Lung (tissue), 12 donors: ENCODE results near the gene C2orf92. TPM values are rescaled to one million over a fixed set of nuclear protein-coding genes. Genes with fewer than 3 reads are reported as not detected.

Source experiments
- ATAC-seq: fragments of 200-7000 bp; cut with Tn5 transposase; one replicate; pipeline ENCODE4 v1.9.1; 2020; ENCODE audit warnings: moderate number of reproducible peaks; ENCODE audit not compliant: insufficient read depth, low FRiP score
- DNase-seq, 3 donors: peaks; one replicate each; pipeline ENCODE4 v3.0.0-alpha.2; 2013 to 2017
- H3K27ac ChIP-seq, 2 donors: one replicate each; pipeline ENCODE4 v1.5.1; 2013; ENCODE audit warnings: mild to moderate bottlenecking in 2 of 2, moderate library complexity in 2 of 2, control low read depth in 1 of 2, inconsistent platforms in 1 of 2, low read depth in 1 of 2, low read length in 1 of 2
- H3K27me3 ChIP-seq, 3 donors: one replicate each; pipeline ENCODE4 v1.5.1; 2013; ENCODE audit warnings: low read length in 2 of 3; ENCODE audit not compliant: control insufficient read depth in 3 of 3, insufficient read depth in 3 of 3
- H3K36me3 ChIP-seq, 4 donors: one replicate each; pipeline ENCODE4 v1.5.1; 2013; ENCODE audit warnings: low read length in 4 of 4, mild to moderate bottlenecking in 1 of 4, moderate library complexity in 1 of 4; ENCODE audit not compliant: control insufficient read depth in 4 of 4, insufficient read depth in 4 of 4
- H3K4me1 ChIP-seq, 5 donors: one replicate each; pipeline ENCODE4 v1.5.1; 2013; ENCODE audit warnings: low read length in 5 of 5, mild to moderate bottlenecking in 2 of 5, moderate library complexity in 1 of 5; ENCODE audit not compliant: control insufficient read depth in 5 of 5, insufficient read depth in 5 of 5
- H3K4me3 ChIP-seq: one replicate; pipeline ENCODE4 v1.5.1; 2013; ENCODE audit warnings: mild to moderate bottlenecking, control low read depth, moderate library complexity
- H3K9ac ChIP-seq, 2 donors: one replicate each; pipeline ENCODE4 v1.5.1; 2013; ENCODE audit warnings: low read length in 2 of 2, control low read depth in 1 of 2; ENCODE audit not compliant: insufficient read depth in 1 of 2
- H3K9me3 ChIP-seq, 4 donors: one replicate each; pipeline ENCODE4 v1.5.1; 2013; ENCODE audit warnings: low read length in 3 of 4, mild to moderate bottlenecking in 1 of 4, moderate library complexity in 1 of 4; ENCODE audit not compliant: control insufficient read depth in 4 of 4, insufficient read depth in 3 of 4
- CTCF ChIP-seq: IDR thresholded peaks from 2 replicates; pipeline ENCODE4 v1.5.1; 2012; ENCODE audit warnings: mild to moderate bottlenecking; ENCODE audit errors: control extremely low read depth, extremely low read depth
- WGBS, 2 donors: extraction: QIAGEN DNeasy Blood & Tissue Kit; methylation state at CpG; one replicate each; pipeline ENCODE4 v1.1.7; 2013; 5-methylcytosine and 5-hydroxymethylcytosine counted together
- polyA plus RNA-seq, 2 donors: library from polyadenylated mRNA; stranded (reverse); fragments of 200-250 nt; gene quantifications; one replicate each; pipeline ENCODE4 v1.2.1, GENCODE V29; 2013
- total RNA-seq, 2 donors: library from RNA; depleted of rRNA in 1 of 2; stranded (reverse); fragments of >200 nt in 1 of 2; gene quantifications; one replicate each; pipeline ENCODE4 v1.2.1, GENCODE V29; 2014 to 2021
- donor health status: control.
- donor health status: control.
- donor health status: Bipolar disorder and iron deficiency.
- donor health status: healthy.
- donor health status: DM: yes; HTN: yes; CAD: no.

The C2orf92 gene
- total and polyA plus RNA-seq, 4 donors: 1.8 to 19.0 (median 14.2) TPM

DNA sequence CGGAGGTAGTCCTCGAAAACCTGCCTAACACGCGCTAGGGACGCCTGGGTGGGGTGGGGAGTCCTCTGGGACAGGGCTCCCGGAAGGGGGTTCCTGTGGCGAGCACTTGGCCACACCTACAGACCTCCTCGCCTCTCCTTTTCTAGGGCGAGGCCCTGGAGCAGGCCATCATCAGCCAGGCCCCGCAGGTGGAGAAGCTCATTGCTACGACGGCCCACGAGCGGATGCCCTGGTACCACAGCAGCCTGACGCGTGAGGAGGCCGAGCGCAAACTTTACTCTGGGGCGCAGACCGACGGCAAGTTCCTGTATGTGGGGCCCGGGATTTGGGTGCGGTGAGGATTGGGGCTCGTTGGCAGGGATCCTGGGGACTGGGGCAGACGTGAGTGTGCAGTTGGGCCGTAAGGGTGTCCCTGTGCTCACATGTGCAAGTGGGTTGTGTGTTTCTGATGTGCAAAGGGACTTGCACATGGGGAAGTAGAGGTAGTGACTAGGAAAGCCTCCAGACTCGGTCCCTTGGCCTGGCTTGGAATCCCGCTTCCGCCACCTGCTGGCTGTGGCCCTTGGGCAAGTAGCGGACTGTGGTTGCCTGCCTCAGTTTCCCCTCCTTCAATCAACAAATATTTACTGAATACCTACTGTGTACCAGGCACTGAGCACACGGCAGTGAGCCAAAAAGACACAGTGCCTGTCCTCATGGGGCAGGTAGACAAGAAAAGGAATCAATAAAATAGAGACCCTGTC, 55.6 kb downstream of the C2orf92 start:
- peaks cover 0 to 15% (median under 1%) of the 10 kb centered on the region in 4 donors for H3K9me3 ChIP-seq
- ATAC-seq: no peak
- H3K27ac ChIP-seq: no peak overlapping the region
- TF ChIP-seq CTCF: no peak
- 94 to 95% methylated on average over 31 of the region's 31 CpGs for WGBS, 2 donors
- no peak for DNase-seq
- H3K4me3 ChIP-seq: no peak overlapping the region
- H3K4me1 ChIP-seq: no peaks in the 10 kb centered on the region
- H3K36me3 ChIP-seq: no peaks in the 10 kb centered on the region
- peaks cover 0 to 15% (median 12%) of the 10 kb centered on the region in 3 donors for H3K27me3 ChIP-seq
- H3K9ac ChIP-seq: no peak overlapping the region

DNA sequence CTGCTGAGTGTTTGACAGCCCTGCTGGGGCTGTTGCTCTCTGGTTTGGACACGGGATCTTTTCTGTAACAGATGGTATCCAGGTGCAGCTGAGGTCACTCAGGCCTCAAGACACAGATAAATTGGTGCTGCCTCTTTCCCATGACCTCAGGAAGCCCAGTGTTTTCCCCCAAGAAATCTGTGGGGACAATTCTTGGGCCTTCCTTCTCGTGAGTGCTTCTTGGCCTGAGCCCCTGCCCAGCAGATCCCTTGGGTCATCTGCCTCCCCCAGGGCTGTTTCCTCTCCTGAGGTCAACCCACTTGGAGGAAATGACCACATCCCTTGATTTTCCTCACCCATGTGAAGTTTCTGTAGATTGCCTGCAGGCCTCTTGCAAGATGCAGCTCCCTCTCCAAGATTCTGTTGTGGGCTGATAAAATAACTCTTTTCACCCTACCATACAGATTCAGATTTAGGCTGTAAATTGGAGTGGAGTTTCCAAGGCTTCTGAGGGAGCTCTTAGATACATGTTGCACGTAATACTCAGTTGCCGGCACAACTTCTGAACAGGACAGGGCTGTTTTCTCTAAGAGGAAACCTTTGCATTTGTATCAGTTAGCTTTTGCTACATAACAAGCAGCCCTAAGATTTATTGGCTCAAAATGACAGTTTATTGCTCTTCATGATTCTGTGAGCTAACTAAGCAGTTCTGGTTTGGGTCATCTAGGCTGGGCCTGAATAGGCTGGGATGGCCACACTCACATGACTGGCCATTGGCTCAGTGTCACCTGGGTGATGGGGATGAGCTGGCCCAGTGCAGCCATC, 57.0 kb downstream of the C2orf92 start:
- TF ChIP-seq CTCF: no peak
- H3K36me3 ChIP-seq: no peaks in the 10 kb centered on the region
- 40 to 71% methylated on average over 4 of the region's 4 CpGs for WGBS, 2 donors
- peaks cover 0 to 18% (median 2%) of the 10 kb centered on the region in 4 donors for H3K9me3 ChIP-seq
- DNase-seq (no peak), ATAC-seq (no peak)
- no peak overlapping the region for H3K9ac ChIP-seq
- H3K27me3 ChIP-seq: peaks cover 0 to 15% (median 12%) of the 10 kb centered on the region in 3 donors
- H3K4me3 ChIP-seq: no peak overlapping the region
- H3K4me1 ChIP-seq: no peaks in the 10 kb centered on the region
- no peak overlapping the region for H3K27ac ChIP-seq

GRCh38 chr2:97727296-97727695, 57.8 kb downstream of the C2orf92 start:
- ATAC-seq (no peak), DNase-seq (no peak)
- H3K4me3 ChIP-seq: no peak overlapping the region
- H3K27ac ChIP-seq: no peak overlapping the region
- no peaks in the 10 kb centered on the region for H3K36me3 ChIP-seq
- no peak overlapping the region for H3K9ac ChIP-seq
- H3K9me3 ChIP-seq: peaks cover 0 to 18% (median 2%) of the 10 kb centered on the region in 4 donors
- 92 to 96% methylated on average over 7 of the region's 7 CpGs for WGBS, 2 donors
- H3K4me1 ChIP-seq: no peaks in the 10 kb centered on the region
- no peak for TF ChIP-seq CTCF
- H3K27me3 ChIP-seq: peaks cover 0 to 15% (median 12%) of the 10 kb centered on the region in 3 donors
